RWPE1 (cell line): ENCODE results near the gene DNAJB5.
"Not testable (repeated sequence)": the region's sequence is repeated elsewhere in the genome, so short reads cannot be mapped to it uniquely, and the experiment has no call there.

ENCODE experiments used
- CTCF ChIA-PET: fragments of 350-600 bp; sonication (Branson Sonifier 250); formaldehyde crosslinking; extraction: SDS; loops from one replicate; lab custom pipeline; 2021; lab: Yijun Ruan, JAX
- POLR2A ChIA-PET: fragments of 400-600 bp; formaldehyde crosslinking; extraction: SDS; loops from one replicate; lab custom pipeline; 2020; ENCODE audit warnings: antibody characterized with exemption; ENCODE audit not compliant: low non-redundant PET; lab: Yijun Ruan, JAX
- DNase-seq: peaks from one replicate; pipeline ENCODE4 v3.0.0; 2012; ENCODE audit warnings: low spot score
- H3K27ac ChIP-seq: fragments of 450-650 bp; 2 replicates; pipeline ENCODE4 v1.5.1; 2017
- TF ChIP-seq, protein P1 (sequence below): fragments of 450-650 bp; conservative IDR thresholded peaks from 2 replicates; pipeline ENCODE4 v1.5.1; 2017; ENCODE audit warnings: low read depth, mild to moderate bottlenecking

Gene DNAJB5

GRCh38 chr9:34989003-34989945, at the start of gene DNAJB5:
Gene DNAJB5 (plus strand): TSS chr9:34989745. CDS start chr9:34990631, 886 bp downstream.
- peak within 1 kb of the TSS; percentile 94 for H3K27ac ChIP-seq
- POLR2A ChIA-PET, result interaction anchor here (0.6 kb wide), 1 partner anchor 77 kb away, joined by 4 read pairs; no protein-coding TSS in a partner anchor

DNA sequence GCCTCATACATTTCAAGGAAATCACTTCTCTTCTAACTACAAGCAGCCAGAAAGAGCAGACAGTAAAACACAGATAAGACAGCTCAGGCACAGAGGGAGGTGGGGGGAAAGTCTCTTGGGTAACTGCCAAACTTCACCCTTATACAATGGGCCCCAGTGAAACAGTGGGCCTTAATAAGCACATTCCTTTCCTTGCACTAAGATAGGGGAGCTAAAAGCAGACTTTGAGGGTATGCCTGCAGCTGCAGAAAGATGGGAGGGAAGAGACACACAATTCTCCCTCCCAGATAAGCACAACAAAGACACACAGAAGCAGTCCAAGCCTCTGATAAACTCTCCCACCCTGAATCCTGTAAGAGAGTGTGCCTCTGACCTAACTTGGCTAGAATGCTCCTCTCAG, 49.6 kb upstream of the DNAJB5 start:
- H3K27ac ChIP-seq, DNase-seq, POLR2A ChIA-PET: not testable (repeated sequence)
- CTCF ChIA-PET, result interaction anchor here (1.1 kb wide), 1 partner anchor 41 kb away, joined by 3 read pairs; no protein-coding TSS in a partner anchor

More at GRCh38 chr9:34989003-34989945, at the start of gene DNAJB5:
- TF ChIP-seq, protein P1, sequence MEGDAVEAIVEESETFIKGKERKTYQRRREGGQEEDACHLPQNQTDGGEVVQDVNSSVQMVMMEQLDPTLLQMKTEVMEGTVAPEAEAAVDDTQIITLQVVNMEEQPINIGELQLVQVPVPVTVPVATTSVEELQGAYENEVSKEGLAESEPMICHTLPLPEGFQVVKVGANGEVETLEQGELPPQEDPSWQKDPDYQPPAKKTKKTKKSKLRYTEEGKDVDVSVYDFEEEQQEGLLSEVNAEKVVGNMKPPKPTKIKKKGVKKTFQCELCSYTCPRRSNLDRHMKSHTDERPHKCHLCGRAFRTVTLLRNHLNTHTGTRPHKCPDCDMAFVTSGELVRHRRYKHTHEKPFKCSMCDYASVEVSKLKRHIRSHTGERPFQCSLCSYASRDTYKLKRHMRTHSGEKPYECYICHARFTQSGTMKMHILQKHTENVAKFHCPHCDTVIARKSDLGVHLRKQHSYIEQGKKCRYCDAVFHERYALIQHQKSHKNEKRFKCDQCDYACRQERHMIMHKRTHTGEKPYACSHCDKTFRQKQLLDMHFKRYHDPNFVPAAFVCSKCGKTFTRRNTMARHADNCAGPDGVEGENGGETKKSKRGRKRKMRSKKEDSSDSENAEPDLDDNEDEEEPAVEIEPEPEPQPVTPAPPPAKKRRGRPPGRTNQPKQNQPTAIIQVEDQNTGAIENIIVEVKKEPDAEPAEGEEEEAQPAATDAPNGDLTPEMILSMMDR, result no peak
- CTCF ChIA-PET, result interaction anchor here (0.6 to 1.3 kb wide), 2 partner anchors 90 to 425 kb away, joined by 3 to 5 read pairs; no protein-coding TSS in a partner anchor
- peak; percentile 100 for DNase-seq

DNA sequence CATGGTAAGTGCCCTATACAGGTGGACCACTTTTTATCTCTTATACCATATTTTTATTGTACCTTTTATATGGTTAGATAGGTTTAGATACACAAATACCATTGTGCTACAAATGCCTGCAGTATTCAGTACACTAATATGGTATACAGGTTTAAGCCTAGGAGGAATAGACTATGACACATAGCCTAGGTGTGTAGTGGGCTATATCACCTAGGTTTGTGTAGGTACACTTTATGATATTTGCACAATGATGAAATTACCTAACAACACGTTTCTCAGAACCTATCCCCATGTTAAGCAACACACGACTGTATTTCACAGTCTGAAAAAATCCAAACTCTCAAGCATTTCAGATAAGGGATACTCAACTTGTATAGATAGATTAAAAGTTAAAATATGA, 41.1 kb upstream of the DNAJB5 start:
- no peak for DNase-seq
- ChIA-PET POLR2A (no interaction called here), CTCF (interaction anchor here (0.6 kb wide), 1 partner anchor 203 kb away, joined by 3 read pairs; no protein-coding TSS in a partner anchor)
- no peak overlapping the region for H3K27ac ChIP-seq
- TF ChIP-seq, protein P1, result no peak

GRCh38 chr9:34954225-34954624, 35.3 kb upstream of the DNAJB5 start:
- no peak for DNase-seq
- H3K27ac ChIP-seq, result no peak overlapping the region
- CTCF ChIA-PET, result no interaction called here
- TF ChIP-seq, protein P1, result no peak
- POLR2A ChIA-PET, result no interaction called here

DNA sequence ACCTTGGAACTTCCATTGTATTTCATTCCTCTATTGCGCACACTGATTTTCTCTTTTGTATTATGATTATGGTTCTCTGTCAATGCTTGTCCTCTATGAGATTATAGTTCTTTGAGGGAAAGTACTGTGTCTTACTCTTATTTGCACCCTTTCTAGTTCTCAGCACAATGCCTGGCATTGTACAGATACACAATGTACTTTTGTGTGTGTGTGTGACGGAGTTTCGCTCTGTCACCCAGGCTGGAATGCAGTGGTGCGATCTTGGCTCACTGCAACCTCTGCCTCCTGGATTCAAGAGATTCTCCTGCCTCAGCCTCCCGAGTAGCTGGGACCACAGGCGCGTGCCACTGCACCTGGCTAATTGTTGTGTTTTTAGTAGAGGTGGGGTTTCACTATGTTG, 33.5 kb upstream of the DNAJB5 start:
- DNase-seq, POLR2A ChIA-PET, H3K27ac ChIP-seq, CTCF ChIA-PET: not testable (repeated sequence)

DNA sequence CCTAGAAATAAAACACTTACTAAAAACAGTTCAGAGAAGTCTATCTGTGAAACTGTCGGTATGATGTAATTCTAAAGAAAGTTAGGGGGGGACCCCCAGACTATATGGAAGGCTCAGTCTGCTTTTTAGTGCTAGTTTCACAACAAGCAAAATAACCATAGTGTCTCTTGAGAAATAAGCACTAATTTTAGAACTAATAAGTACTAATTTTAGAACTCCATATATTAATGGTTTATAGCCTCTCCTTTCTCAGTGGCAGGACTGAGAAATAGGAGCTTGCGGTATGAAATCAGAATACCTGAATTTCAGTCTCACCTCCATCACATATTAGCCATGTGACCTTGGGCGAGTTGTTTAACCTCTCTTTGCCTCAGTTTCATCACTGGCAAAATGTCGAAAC, 32.9 kb upstream of the DNAJB5 start:
- DNase-seq, result no peak
- H3K27ac ChIP-seq, result no peak overlapping the region
- TF ChIP-seq, protein P1, result no peak
- ChIA-PET CTCF (no interaction called here), POLR2A (no interaction called here)

- no peak within 1 kb of the TSS for H3K27ac ChIP-seq
- TF ChIP-seq, protein P1, result peak; percentile 64
- DNase-seq, result peak; percentile 11
- ChIA-PET POLR2A (no interaction called here), CTCF (no interaction called here)
Measured at GRCh38 chr9:34957492-34958410, 31.8 kb upstream of the DNAJB5 start, which contains the start of gene PHF24. Gene PHF24 (plus strand): TSS chr9:34958285. CDS start chr9:34971299, 13,014 bp downstream.
